HEK293 (cell line): ENCODE data around the gene NABP1.
A peak's percentile ranks its signal among the peaks of the same experiment; 100 is the strongest.

Experiments
- CTCF ChIA-PET: fragments of 350-600 bp; formaldehyde crosslinking; extraction: SDS; loops from one replicate; lab custom pipeline; 2021; ENCODE audit warnings: antibody characterized with exemption; lab: Yijun Ruan, JAX
- POLR2A ChIA-PET: fragments of 300-600 bp; formaldehyde crosslinking; extraction: SDS; loops from one replicate; lab custom pipeline; 2020; ENCODE audit warnings: antibody characterized with exemption, inconsistent platforms; lab: Yijun Ruan, JAX
- H3K27ac ChIP-seq: fragments of 200-500 bp; sonication (Bioruptor generic); 2 replicates; pipeline ENCODE4 v1.5.1; 2014; ENCODE audit warnings: low read depth, low read length, control low read depth, inconsistent platforms; ENCODE audit errors: extremely low read depth
- H3K36me3 ChIP-seq, 2 experiments: fragments of 200-500 bp in 1 of 2; sonication (Bioruptor generic) in 1 of 2; 1 replicate in 1 of 2; 2 replicates in 1 of 2; pipeline ENCODE4 v1.5.1; 2014 to 2017; ENCODE audit warnings: inconsistent platforms in 2 of 2, low read length in 2 of 2; ENCODE audit not compliant: control insufficient read depth in 2 of 2, insufficient read depth in 1 of 2
- H3K4me1 ChIP-seq: fragments of 200-500 bp; sonication (Bioruptor generic); 2 replicates; pipeline ENCODE4 v1.5.1; 2014; ENCODE audit warnings: mild to moderate bottlenecking, low read length, inconsistent platforms; ENCODE audit not compliant: control insufficient read depth, insufficient read depth
- H3K4me3 ChIP-seq: 2 replicates; pipeline ENCODE4 v1.5.1; 2011; ENCODE audit warnings: low read depth, mild to moderate bottlenecking, control low read depth, low read length, moderate library complexity
- H3K9me3 ChIP-seq: fragments of 200-500 bp; sonication (Bioruptor generic); 2 replicates; pipeline ENCODE4 v1.5.1; 2014; ENCODE audit warnings: low read depth, low read length, inconsistent platforms; ENCODE audit not compliant: control insufficient read depth, insufficient read depth
- FEZF1 ChIP-seq: fragments of 450-650 bp; formaldehyde crosslinking; IDR thresholded peaks from 2 replicates; pipeline ENCODE4 v1.5.1; 2016; ENCODE audit warnings: missing biosample characterization, missing genetic modification characterization
- MEIS1 ChIP-seq: sonication (generic); formaldehyde crosslinking; IDR thresholded peaks from 2 replicates; pipeline ENCODE4 v1.8.1; 2022; ENCODE audit warnings: missing genetic modification reagents, mild to moderate bottlenecking, borderline replicate concordance
- OSR2 ChIP-seq: fragments of 450-650 bp; formaldehyde crosslinking; IDR thresholded peaks from 2 replicates; pipeline ENCODE4 v1.5.1; 2016; ENCODE audit warnings: missing biosample characterization, missing genetic modification characterization
- PRDM1 ChIP-seq: fragments of 450-650 bp; formaldehyde crosslinking; IDR thresholded peaks from 2 replicates; pipeline ENCODE4; 2016; ENCODE audit warnings: missing biosample characterization, missing genetic modification characterization
- ZBTB1 ChIP-seq: fragments of 450-650 bp; formaldehyde crosslinking; IDR thresholded peaks from 2 replicates; pipeline ENCODE4 v1.5.1; 2016; ENCODE audit warnings: missing biosample characterization, missing genetic modification characterization
- ZBTB49 ChIP-seq: fragments of 450-650 bp; formaldehyde crosslinking; IDR thresholded peaks from 2 replicates; pipeline ENCODE4 v1.5.1; 2016; ENCODE audit warnings: missing biosample characterization, missing genetic modification characterization, low read depth
- ZBTB6 ChIP-seq: fragments of 450-650 bp; formaldehyde crosslinking; IDR thresholded peaks from 2 replicates; pipeline ENCODE4 v1.5.1; 2017; ENCODE audit warnings: missing biosample characterization, missing genetic modification characterization
- ZNF114 ChIP-seq: fragments of 450-650 bp; formaldehyde crosslinking; IDR thresholded peaks from 2 replicates; pipeline ENCODE4 v1.5.0; 2017; ENCODE audit warnings: missing biosample characterization, missing genetic modification characterization
- ZNF169 ChIP-seq: fragments of 450-650 bp; formaldehyde crosslinking; IDR thresholded peaks from 2 replicates; pipeline ENCODE4 v1.5.1; 2016; ENCODE audit warnings: missing biosample characterization, missing genetic modification characterization
- ZNF239 ChIP-seq: fragments of 450-650 bp; formaldehyde crosslinking; IDR thresholded peaks from 2 replicates; pipeline ENCODE4 v1.5.1; 2016; ENCODE audit warnings: missing biosample characterization, missing genetic modification characterization
- ZNF302 ChIP-seq: fragments of 450-650 bp; formaldehyde crosslinking; IDR thresholded peaks from 2 replicates; pipeline ENCODE4 v1.5.1; 2016; ENCODE audit warnings: missing biosample characterization, missing genetic modification characterization, low read depth
- ZNF354C ChIP-seq: fragments of 450-650 bp; formaldehyde crosslinking; IDR thresholded peaks from 2 replicates; pipeline ENCODE4 v1.5.1; 2016; ENCODE audit warnings: missing biosample characterization, missing genetic modification characterization, low read depth, borderline replicate concordance
- ZNF362 ChIP-seq: fragments of 450-650 bp; formaldehyde crosslinking; IDR thresholded peaks from 2 replicates; pipeline ENCODE4 v1.5.1; 2016; ENCODE audit warnings: missing biosample characterization, missing genetic modification characterization
- ZNF449 ChIP-seq: fragments of 450-650 bp; formaldehyde crosslinking; IDR thresholded peaks from 2 replicates; pipeline ENCODE4 v1.5.1; 2017; ENCODE audit warnings: missing biosample characterization, mild to moderate bottlenecking, missing genetic modification characterization, moderate library complexity
- ZNF639 ChIP-seq: fragments of 450-650 bp; formaldehyde crosslinking; IDR thresholded peaks from 2 replicates; pipeline ENCODE4 v1.5.1; 2016; ENCODE audit warnings: missing biosample characterization, missing genetic modification characterization
- ZNF660 ChIP-seq: fragments of 450-650 bp; IDR thresholded peaks from 2 replicates; pipeline ENCODE4 v1.5.1; 2018; ENCODE audit warnings: missing biosample characterization, mild to moderate bottlenecking, missing genetic modification characterization
- ZNF830 ChIP-seq: fragments of 450-650 bp; IDR thresholded peaks from 2 replicates; pipeline ENCODE4 v1.5.0; 2018; ENCODE audit warnings: missing biosample characterization, missing genetic modification characterization, low read depth, mild to moderate bottlenecking, moderate library complexity
- ZNF837 ChIP-seq: fragments of 450-650 bp; formaldehyde crosslinking; IDR thresholded peaks from 2 replicates; pipeline ENCODE4 v1.5.1; 2016; ENCODE audit warnings: missing biosample characterization, missing genetic modification characterization
- ZSCAN30 ChIP-seq: fragments of 450-650 bp; IDR thresholded peaks from 2 replicates; pipeline ENCODE4 v1.5.1; 2018; ENCODE audit warnings: missing biosample characterization, mild to moderate bottlenecking, missing genetic modification characterization, moderate library complexity
- ZSCAN5A ChIP-seq: fragments of 450-650 bp; formaldehyde crosslinking; IDR thresholded peaks from 2 replicates; pipeline ENCODE4 v1.5.1; 2016; ENCODE audit warnings: missing biosample characterization, missing genetic modification characterization
- TF ChIP-seq, protein P1 (sequence below): fragments of 450-650 bp; formaldehyde crosslinking; IDR thresholded peaks from 2 replicates; pipeline ENCODE4 v1.5.1; 2017; ENCODE audit warnings: missing biosample characterization, missing genetic modification characterization
- TF ChIP-seq, protein P2 (sequence below): fragments of 450-650 bp; formaldehyde crosslinking; IDR thresholded peaks from 2 replicates; pipeline ENCODE4 v1.5.1; 2016; ENCODE audit warnings: missing biosample characterization, missing genetic modification characterization, low read depth
- TF ChIP-seq, protein P3 (sequence below): fragments of 450-650 bp; formaldehyde crosslinking; IDR thresholded peaks from 2 replicates; pipeline ENCODE4 v1.5.0; 2017; ENCODE audit warnings: missing biosample characterization, missing genetic modification characterization, borderline replicate concordance

NABP1 gene

GRCh38 chr2:191643429-191643828 is 34.5 kb upstream of the NABP1 start:
- H3K4me3 ChIP-seq = no peak overlapping the region
- H3K36me3 ChIP-seq = no peaks in the 10 kb centered on the region
- CTCF ChIA-PET = interaction anchor here (0.7 to 1.1 kb wide), 5 partner anchors 14 to 95 kb away, joined by 3 to 8 read pairs (median 3); no protein-coding TSS in a partner anchor
- POLR2A ChIA-PET = interaction anchor here (1.6 kb wide), 1 partner anchor 34 kb away, joined by 5 read pairs; the partner anchor contains the start of gene NABP1
- H3K4me1 ChIP-seq = peaks cover 8% of the 10 kb centered on the region; the same call in 1 of the 2 replicates
- H3K27ac ChIP-seq = no peak overlapping the region
- H3K9me3 ChIP-seq = no peaks in the 10 kb centered on the region
- TF ChIP-seq ZNF169 (tag by site-specific recombination) = no peak
- TF ChIP-seq ZNF837 (tag by site-specific recombination) = no peak
- TF ChIP-seq ZNF639 = no peak
- TF ChIP-seq ZSCAN30 (tag by site-specific recombination) = peak; percentile 13; the same call in 1 of the 2 replicates
- no peak for TF ChIP-seq ZNF239 (tag by site-specific recombination)
- TF ChIP-seq OSR2 (tag by site-specific recombination) = peak; percentile 85; the same call in 1 of the 2 replicates
- no peak for TF ChIP-seq ZNF114 (tag by site-specific recombination)
- no peak for TF ChIP-seq ZBTB1 (tag by site-specific recombination)
- TF ChIP-seq, protein P1, sequence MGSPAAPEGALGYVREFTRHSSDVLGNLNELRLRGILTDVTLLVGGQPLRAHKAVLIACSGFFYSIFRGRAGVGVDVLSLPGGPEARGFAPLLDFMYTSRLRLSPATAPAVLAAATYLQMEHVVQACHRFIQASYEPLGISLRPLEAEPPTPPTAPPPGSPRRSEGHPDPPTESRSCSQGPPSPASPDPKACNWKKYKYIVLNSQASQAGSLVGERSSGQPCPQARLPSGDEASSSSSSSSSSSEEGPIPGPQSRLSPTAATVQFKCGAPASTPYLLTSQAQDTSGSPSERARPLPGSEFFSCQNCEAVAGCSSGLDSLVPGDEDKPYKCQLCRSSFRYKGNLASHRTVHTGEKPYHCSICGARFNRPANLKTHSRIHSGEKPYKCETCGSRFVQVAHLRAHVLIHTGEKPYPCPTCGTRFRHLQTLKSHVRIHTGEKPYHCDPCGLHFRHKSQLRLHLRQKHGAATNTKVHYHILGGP (tag by site-specific recombination) = no peak
- TF ChIP-seq ZNF302 = no peak
- no peak for TF ChIP-seq ZNF362 (tag by site-specific recombination)
- no peak for TF ChIP-seq ZNF660
- TF ChIP-seq ZNF354C = no peak
- no peak for TF ChIP-seq ZNF830 (tag by site-specific recombination)
- TF ChIP-seq MEIS1 (CRISPR knock-in tag) = no peak
- 0 out of 2 replicates have a peak, but pooled peaks have one; percentile 30 for TF ChIP-seq ZBTB6
- TF ChIP-seq, protein P2, sequence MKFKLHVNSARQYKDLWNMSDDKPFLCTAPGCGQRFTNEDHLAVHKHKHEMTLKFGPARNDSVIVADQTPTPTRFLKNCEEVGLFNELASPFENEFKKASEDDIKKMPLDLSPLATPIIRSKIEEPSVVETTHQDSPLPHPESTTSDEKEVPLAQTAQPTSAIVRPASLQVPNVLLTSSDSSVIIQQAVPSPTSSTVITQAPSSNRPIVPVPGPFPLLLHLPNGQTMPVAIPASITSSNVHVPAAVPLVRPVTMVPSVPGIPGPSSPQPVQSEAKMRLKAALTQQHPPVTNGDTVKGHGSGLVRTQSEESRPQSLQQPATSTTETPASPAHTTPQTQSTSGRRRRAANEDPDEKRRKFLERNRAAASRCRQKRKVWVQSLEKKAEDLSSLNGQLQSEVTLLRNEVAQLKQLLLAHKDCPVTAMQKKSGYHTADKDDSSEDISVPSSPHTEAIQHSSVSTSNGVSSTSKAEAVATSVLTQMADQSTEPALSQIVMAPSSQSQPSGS (tag by site-specific recombination) = no peak
- no peak for TF ChIP-seq PRDM1
- TF ChIP-seq, protein P3, sequence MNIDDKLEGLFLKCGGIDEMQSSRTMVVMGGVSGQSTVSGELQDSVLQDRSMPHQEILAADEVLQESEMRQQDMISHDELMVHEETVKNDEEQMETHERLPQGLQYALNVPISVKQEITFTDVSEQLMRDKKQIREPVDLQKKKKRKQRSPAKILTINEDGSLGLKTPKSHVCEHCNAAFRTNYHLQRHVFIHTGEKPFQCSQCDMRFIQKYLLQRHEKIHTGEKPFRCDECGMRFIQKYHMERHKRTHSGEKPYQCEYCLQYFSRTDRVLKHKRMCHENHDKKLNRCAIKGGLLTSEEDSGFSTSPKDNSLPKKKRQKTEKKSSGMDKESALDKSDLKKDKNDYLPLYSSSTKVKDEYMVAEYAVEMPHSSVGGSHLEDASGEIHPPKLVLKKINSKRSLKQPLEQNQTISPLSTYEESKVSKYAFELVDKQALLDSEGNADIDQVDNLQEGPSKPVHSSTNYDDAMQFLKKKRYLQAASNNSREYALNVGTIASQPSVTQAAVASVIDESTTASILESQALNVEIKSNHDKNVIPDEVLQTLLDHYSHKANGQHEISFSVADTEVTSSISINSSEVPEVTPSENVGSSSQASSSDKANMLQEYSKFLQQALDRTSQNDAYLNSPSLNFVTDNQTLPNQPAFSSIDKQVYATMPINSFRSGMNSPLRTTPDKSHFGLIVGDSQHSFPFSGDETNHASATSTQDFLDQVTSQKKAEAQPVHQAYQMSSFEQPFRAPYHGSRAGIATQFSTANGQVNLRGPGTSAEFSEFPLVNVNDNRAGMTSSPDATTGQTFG (tag by site-specific recombination) = no peak
- TF ChIP-seq FEZF1 (tag by site-specific recombination) = peak; percentile 81
- no peak for TF ChIP-seq ZBTB49 (tag by site-specific recombination)
- no peak for TF ChIP-seq ZSCAN5A
- TF ChIP-seq ZNF449 (tag by site-specific recombination) = peak; percentile 80
